SU-DHL-6 (cell line): ENCODE results near the gene FIBP.

Source experiments
- H2AFZ ChIP-seq: fragments of 200-600 bp; sonication (generic); 2 replicates; pipeline ENCODE4 v1.6.1; 2014; ENCODE audit warnings: low read depth, mild to moderate bottlenecking, moderate library complexity, mixed read lengths, antibody characterized with exemption, low read length; ENCODE audit not compliant: severe bottlenecking
- H3F3A ChIP-seq: fragments of 200-600 bp; shearing (Covaris generic); 2 replicates; pipeline ENCODE4 v1.6.0; 2016; ENCODE audit warnings: antibody characterized with exemption, mild to moderate bottlenecking; ENCODE audit not compliant: insufficient read depth
- H3K27ac ChIP-seq: fragments of 200-600 bp; sonication (generic); 2 replicates; pipeline ENCODE4 v1.5.1; 2016; ENCODE audit warnings: low read depth, mild to moderate bottlenecking, low read length, moderate library complexity, mixed read lengths
- H3K27me3 ChIP-seq: fragments of 200-600 bp; sonication (generic), shearing (Covaris generic); 2 replicates; pipeline ENCODE4 v1.6.0; 2014; ENCODE audit warnings: mild to moderate bottlenecking, low read length
- H3K36me3 ChIP-seq: fragments of 200-600 bp; sonication (generic); 2 replicates; pipeline ENCODE4 v1.6.1; 2014; ENCODE audit warnings: mild to moderate bottlenecking, low read length, mixed read lengths
- H3K4me2 ChIP-seq: fragments of 300-600, 200-600 bp; shearing (Covaris generic), sonication (generic); 2 replicates; pipeline ENCODE4 v1.6.0; 2014; ENCODE audit warnings: low read length, low read depth, mild to moderate bottlenecking; ENCODE audit not compliant: poor library complexity, severe bottlenecking
- H3K4me3 ChIP-seq: fragments of 200-600 bp; sonication (generic); 2 replicates; pipeline ENCODE4 v1.5.1; 2014; ENCODE audit warnings: antibody characterized with exemption, low read length, mild to moderate bottlenecking, mixed read lengths; ENCODE audit not compliant: insufficient read depth, poor library complexity, severe bottlenecking
- H3K79me2 ChIP-seq: fragments of 200-600 bp; sonication (generic); 2 replicates; pipeline ENCODE4 v1.6.1; 2014; ENCODE audit warnings: mild to moderate bottlenecking, low read length, moderate library complexity; ENCODE audit not compliant: insufficient read depth
- H3K9ac ChIP-seq: fragments of 200-600 bp; sonication (generic); 2 replicates; pipeline ENCODE4 v1.7.0; 2014; ENCODE audit warnings: mild to moderate bottlenecking, low read length
- H3K9me2 ChIP-seq: fragments of 200-600 bp; sonication (generic); replicated peaks from 2 replicates; pipeline ENCODE4 v1.6.1; 2014; ENCODE audit warnings: low read length; ENCODE audit not compliant: insufficient read depth
- H3K9me3 ChIP-seq: fragments of 200-600 bp; sonication (generic); 2 replicates; pipeline ENCODE4 v1.6.1; 2014; ENCODE audit warnings: low read length, mixed read lengths; ENCODE audit not compliant: insufficient read depth
- H4K20me1 ChIP-seq: fragments of 200-600 bp; sonication (generic); 2 replicates; pipeline ENCODE4 v1.6.1; 2014; ENCODE audit warnings: low read depth, mild to moderate bottlenecking, antibody characterized with exemption, low read length, moderate library complexity, mixed read lengths
- CTCF ChIP-seq: fragments of 200-600 bp; sonication (generic); IDR thresholded peaks from one replicate; pipeline ENCODE4 v1.5.1; 2017; ENCODE audit warnings: antibody characterized with exemption, mild to moderate bottlenecking, low read length, moderate library complexity; ENCODE audit not compliant: insufficient read depth, poor library complexity, severe bottlenecking
- EZH2phosphoT487 ChIP-seq: fragments of 200-600 bp; sonication (generic), shearing (Covaris generic); conservative IDR thresholded peaks from 2 replicates; pipeline ENCODE4 v1.6.1; 2018; ENCODE audit warnings: mild to moderate bottlenecking, antibody characterized with exemption, low read length, moderate library complexity, mixed read lengths

FIBP gene

DNA sequence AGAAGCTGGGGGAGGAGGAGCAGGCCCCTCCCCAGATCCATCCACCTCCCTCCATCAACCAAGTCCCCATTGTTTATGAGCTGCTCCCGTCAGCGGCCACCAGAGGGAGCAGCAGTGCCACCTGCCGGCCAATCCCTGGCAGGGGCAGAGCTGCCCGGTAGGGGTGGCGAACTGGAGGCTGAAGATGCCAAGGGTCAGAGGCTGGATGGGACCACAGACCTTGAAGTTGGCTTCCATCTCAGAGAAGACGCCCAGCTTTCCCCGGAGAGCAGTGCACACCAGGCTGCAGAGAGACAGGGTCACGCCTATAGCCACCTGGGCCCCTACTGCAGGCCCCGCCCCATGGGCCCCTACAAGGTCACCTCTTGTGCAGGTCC, 3.6 kb downstream of the FIBP start:
- TF ChIP-seq CTCF (peak; percentile 99), EZH2phosphoT487 (no peak)
- H3K9me3 ChIP-seq: no peaks in the 10 kb centered on the region
- no peak overlapping the region for H3K27ac ChIP-seq
- no peak overlapping the region for H3K4me3 ChIP-seq
- H2AFZ ChIP-seq: no peak overlapping the region
- no peaks in the 10 kb centered on the region for H3K36me3 ChIP-seq
- H4K20me1 ChIP-seq: no peaks in the 10 kb centered on the region
- peak overlapping the region; percentile 9 for H3K4me2 ChIP-seq
- no peaks in the 10 kb centered on the region for H3K9me2 ChIP-seq
- no peaks in the 10 kb centered on the region for H3K27me3 ChIP-seq
- H3K79me2 ChIP-seq: 0 out of 2 replicates have a peak, but pooled peaks cover 6% of the 10 kb centered on the region
- H3F3A ChIP-seq: peaks cover 19% of the 10 kb centered on the region
- no peak overlapping the region; the same call in 1 of the 2 replicates for H3K9ac ChIP-seq

DNA sequence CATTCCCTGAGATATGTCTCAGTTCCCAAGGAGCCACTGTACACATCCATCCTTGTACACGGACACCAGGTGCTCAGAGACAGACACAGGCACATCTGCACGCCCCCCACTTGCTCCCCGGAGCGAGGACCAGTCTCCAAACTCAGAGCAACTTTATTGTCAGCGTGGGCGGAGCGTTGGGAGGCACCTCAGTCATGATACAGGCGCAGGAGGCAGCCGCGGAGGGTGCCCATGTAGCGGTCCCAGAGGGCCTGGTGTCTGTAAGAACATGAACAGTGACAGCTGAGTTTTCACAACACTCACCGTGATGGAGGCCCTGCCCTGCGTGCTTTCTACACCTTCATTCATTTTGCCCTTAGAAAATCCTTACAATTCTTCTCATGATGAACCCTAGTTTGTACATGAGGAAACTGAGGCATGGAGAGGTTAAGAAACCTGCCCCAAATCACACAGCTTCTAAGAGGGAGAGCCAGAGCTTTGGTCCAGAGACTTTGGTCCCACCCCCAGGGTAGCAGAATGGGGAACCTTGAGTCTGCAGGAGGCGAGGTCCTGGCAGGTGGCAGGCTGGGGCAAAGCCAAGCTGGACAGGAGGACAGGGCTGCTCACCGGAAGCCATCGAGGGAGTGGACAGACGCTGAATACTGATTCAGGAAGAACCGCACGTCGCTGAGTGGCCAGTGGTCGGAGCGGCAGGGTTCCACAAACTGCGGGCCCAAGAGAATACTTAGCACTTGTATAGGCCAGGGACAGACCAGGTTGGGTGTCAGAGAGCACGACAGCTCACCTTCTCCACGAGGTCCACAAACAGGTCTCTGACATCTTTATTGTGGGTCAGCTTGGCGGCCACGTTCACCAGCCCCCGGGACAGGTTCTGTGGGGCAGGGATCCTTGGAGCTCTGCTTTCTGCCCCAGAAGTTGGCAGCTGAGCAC, 4.2 kb downstream of the FIBP start:
- no peaks in the 10 kb centered on the region for H3K9me2 ChIP-seq
- H3K79me2 ChIP-seq: 0 out of 2 replicates have a peak, but pooled peaks cover 6% of the 10 kb centered on the region
- H3K36me3 ChIP-seq: no peaks in the 10 kb centered on the region
- H4K20me1 ChIP-seq: no peaks in the 10 kb centered on the region
- H3F3A ChIP-seq: peaks cover 12% of the 10 kb centered on the region
- H3K4me2 ChIP-seq: no peak overlapping the region
- TF ChIP-seq EZH2phosphoT487: no peak
- no peak for TF ChIP-seq CTCF
- no peak overlapping the region for H3K9ac ChIP-seq
- H3K4me3 ChIP-seq: no peak overlapping the region
- H3K9me3 ChIP-seq: no peaks in the 10 kb centered on the region
- no peak overlapping the region for H3K27ac ChIP-seq
- H2AFZ ChIP-seq: no peak overlapping the region
- no peaks in the 10 kb centered on the region for H3K27me3 ChIP-seq

- no peak overlapping the region for H3K9ac ChIP-seq
- H3K4me3 ChIP-seq: no peak overlapping the region
- no peak overlapping the region for H3K27ac ChIP-seq
- H2AFZ ChIP-seq: no peak overlapping the region
- H3K36me3 ChIP-seq: no peaks in the 10 kb centered on the region
- H3K9me2 ChIP-seq: no peaks in the 10 kb centered on the region
- no peaks in the 10 kb centered on the region for H3K27me3 ChIP-seq
- 0 out of 2 replicates have a peak, but pooled peaks cover 7% of the 10 kb centered on the region for H3F3A ChIP-seq
- H3K79me2 ChIP-seq: 0 out of 2 replicates have a peak, but pooled peaks cover 6% of the 10 kb centered on the region
- no peak overlapping the region for H3K4me2 ChIP-seq
- no peaks in the 10 kb centered on the region for H4K20me1 ChIP-seq
- no peak for TF ChIP-seq CTCF
- H3K9me3 ChIP-seq: no peaks in the 10 kb centered on the region
Measured at GRCh38 chr11:65883058-65883761, 5.1 kb downstream of the FIBP start.
